MG63 (cell line): ENCODE data around the gene ADAMTS12. TPM values are rescaled to one million over a fixed set of nuclear protein-coding genes. Genes with fewer than 3 reads are reported as not detected.
A peak's percentile ranks its signal among the peaks of the same experiment; 100 is the strongest.

Source experiments
- DNase-seq: peaks from one replicate; pipeline ENCODE4 v3.0.0-alpha.2; 2020
- H3K27me3 ChIP-seq: fragments of 250-450 bp; sonication (Bioruptor Pico); 2 replicates; pipeline ENCODE4 v1.5.1; 2020; ENCODE audit warnings: mild to moderate bottlenecking, moderate library complexity
- H3K36me3 ChIP-seq: fragments of 250-450 bp; sonication (Bioruptor Pico); 2 replicates; pipeline ENCODE4 v1.5.1; 2020; ENCODE audit warnings: mild to moderate bottlenecking, moderate library complexity
- H3K4me3 ChIP-seq: fragments of 250-450 bp; sonication (Bioruptor Pico); 2 replicates; pipeline ENCODE4 v1.5.1; 2020; ENCODE audit warnings: mild to moderate bottlenecking, moderate library complexity
- H3K9me3 ChIP-seq: fragments of 250-450 bp; sonication (Bioruptor Pico); 2 replicates; pipeline ENCODE4 v1.5.1; 2020; ENCODE audit warnings: mild to moderate bottlenecking, moderate library complexity
- total RNA-seq: library from RNA; depleted of rRNA; stranded (reverse); fragments of >200 nt; shearing (Covaris generic); gene quantifications from 2 replicates; pipeline ENCODE4 v1.2.3, GENCODE V29; 2014; ENCODE audit warnings: low replicate concordance

ADAMTS12 gene
- total RNA-seq, 1 experiment from 2014 or later = 11.8 TPM

DNA sequence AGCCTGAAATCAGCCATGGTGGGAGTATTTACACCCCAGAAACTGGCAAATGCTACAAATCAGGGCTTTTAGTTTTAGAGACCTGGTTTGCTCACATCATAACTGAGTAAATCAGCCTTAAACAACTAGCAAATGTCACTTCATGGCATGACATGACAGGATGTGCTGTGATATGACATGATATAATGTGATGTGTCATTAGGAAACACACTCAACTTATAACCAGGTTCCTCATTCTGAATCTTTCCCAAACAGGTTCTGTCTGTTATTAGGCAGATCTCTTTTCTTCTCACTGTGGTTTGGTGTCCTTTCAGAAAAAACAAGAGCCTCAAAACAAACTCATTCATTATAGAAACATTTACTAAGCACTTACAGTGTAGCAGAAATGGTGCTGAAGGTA is 90.5 kb downstream of the ADAMTS12 start:
- no peaks in the 10 kb centered on the region for H3K27me3 ChIP-seq
- H3K4me3 ChIP-seq = no peak overlapping the region
- DNase-seq = no peak

DNA sequence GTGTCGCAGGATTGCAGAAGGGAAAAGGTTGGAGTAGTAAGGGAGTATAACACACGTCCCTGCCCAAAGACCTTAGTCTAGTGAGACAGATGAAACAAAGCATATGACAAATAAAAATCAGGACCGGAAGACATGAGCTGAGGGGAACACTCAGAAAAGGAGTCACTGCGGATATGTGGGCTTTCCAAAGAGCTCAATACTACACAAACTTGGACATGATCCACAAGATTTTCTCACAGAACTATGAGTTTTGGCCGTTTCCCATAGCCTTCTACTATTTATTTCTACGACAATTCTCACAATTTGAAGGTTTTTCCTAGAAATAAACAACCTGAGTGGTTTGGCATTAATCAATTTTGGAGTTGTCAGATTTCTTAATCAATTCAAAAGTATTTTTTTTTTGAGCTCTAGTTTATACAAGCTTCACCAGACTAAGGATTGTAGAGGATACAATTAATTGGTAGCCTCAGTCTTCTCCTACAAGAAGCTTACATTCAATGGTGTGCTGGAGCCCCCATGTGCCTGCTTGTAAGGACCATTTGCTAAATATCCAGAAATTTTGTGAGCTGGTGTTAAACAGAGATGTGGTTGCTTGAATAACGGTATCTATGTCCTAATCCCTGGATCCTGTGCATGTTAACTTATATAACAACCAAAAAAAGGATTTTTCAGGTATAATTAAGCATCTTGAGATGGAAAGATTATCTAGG is 91.4 kb downstream of the ADAMTS12 start:
- Histone ChIP-seq H3K9me3 (no peaks in the 10 kb centered on the region), H3K27me3 (no peaks in the 10 kb centered on the region), H3K36me3 (no peaks in the 10 kb centered on the region), H3K4me3 (no peak overlapping the region)
- no peak for DNase-seq

More for the DNA sequence above, 90.5 kb downstream of the ADAMTS12 start:
- H3K9me3 ChIP-seq = no peaks in the 10 kb centered on the region
- no peaks in the 10 kb centered on the region for H3K36me3 ChIP-seq

GRCh38 chr5:33795496-33795895 is 96.3 kb downstream of the ADAMTS12 start:
- Histone ChIP-seq H3K36me3 (no peaks in the 10 kb centered on the region), H3K27me3 (no peaks in the 10 kb centered on the region)
- no peak for DNase-seq

GRCh38 chr5:33794550-33795181 is 97.1 kb downstream of the ADAMTS12 start:
- Histone ChIP-seq H3K4me3 (no peak overlapping the region), H3K9me3 (no peaks in the 10 kb centered on the region), H3K36me3 (no peaks in the 10 kb centered on the region), H3K27me3 (no peaks in the 10 kb centered on the region)
- no peak for DNase-seq

More at GRCh38 chr5:33795496-33795895, 96.3 kb downstream of the ADAMTS12 start:
- no peak overlapping the region for H3K4me3 ChIP-seq
- H3K9me3 ChIP-seq = no peaks in the 10 kb centered on the region

- no peaks in the 10 kb centered on the region for H3K27me3 ChIP-seq
- DNase-seq = no peak
Observed at GRCh38 chr5:33793836-33794549, 97.8 kb downstream of the ADAMTS12 start.

DNA sequence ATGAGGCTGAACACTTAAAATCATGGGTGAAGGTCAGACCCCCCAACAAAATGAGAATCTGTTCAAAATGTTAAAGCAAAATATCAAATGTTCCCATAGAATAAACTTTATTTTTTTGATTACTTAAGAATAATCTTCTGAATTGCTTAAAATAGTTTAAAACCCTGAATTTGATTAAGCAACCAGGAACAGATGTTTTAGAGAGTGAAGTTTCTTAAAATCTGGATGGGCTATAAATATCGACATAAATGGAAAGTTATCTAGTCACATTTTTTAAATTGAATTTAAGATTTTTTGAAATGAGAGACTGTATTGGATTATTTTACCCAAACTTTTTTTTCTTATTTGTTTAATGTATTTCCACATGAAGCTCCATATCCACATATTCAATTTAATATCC is 98.5 kb downstream of the ADAMTS12 start:
- Histone ChIP-seq H3K4me3 (no peak overlapping the region), H3K27me3 (no peaks in the 10 kb centered on the region), H3K36me3 (no peaks in the 10 kb centered on the region), H3K9me3 (no peaks in the 10 kb centered on the region)
- DNase-seq = no peak

More at GRCh38 chr5:33793836-33794549, 97.8 kb downstream of the ADAMTS12 start:
- Histone ChIP-seq H3K36me3 (no peaks in the 10 kb centered on the region), H3K9me3 (no peaks in the 10 kb centered on the region), H3K4me3 (no peak overlapping the region)

- DNase-seq = no peak
- Histone ChIP-seq H3K36me3 (no peaks in the 10 kb centered on the region), H3K9me3 (no peaks in the 10 kb centered on the region), H3K4me3 (no peak overlapping the region), H3K27me3 (no peaks in the 10 kb centered on the region)
Observed at GRCh38 chr5:33792559-33792958, 99.2 kb downstream of the ADAMTS12 start.

DNA sequence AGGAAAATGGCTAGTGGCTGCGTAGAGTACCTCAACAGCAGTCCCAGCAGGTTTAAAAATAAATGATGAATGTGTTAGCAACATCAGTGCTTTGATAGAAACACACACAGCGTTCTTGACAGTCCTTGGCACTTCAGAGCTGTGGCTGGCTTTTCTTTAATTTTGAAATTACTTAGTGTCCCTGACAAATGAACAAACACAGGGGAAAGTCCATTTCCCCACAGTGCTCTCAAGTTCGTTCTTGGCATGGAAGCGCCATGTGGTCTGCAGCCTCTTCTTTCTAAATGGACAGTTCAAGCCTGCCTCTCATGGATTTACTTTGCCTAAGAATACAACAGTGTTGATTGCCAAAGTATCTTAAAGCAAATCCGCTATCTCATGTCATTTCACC is 102.2 kb downstream of the ADAMTS12 start:
- peaks cover 12% of the 10 kb centered on the region for H3K9me3 ChIP-seq
- H3K27me3 ChIP-seq = no peaks in the 10 kb centered on the region
- DNase-seq = no peak
- H3K36me3 ChIP-seq = no peaks in the 10 kb centered on the region
- no peak overlapping the region for H3K4me3 ChIP-seq

DNA sequence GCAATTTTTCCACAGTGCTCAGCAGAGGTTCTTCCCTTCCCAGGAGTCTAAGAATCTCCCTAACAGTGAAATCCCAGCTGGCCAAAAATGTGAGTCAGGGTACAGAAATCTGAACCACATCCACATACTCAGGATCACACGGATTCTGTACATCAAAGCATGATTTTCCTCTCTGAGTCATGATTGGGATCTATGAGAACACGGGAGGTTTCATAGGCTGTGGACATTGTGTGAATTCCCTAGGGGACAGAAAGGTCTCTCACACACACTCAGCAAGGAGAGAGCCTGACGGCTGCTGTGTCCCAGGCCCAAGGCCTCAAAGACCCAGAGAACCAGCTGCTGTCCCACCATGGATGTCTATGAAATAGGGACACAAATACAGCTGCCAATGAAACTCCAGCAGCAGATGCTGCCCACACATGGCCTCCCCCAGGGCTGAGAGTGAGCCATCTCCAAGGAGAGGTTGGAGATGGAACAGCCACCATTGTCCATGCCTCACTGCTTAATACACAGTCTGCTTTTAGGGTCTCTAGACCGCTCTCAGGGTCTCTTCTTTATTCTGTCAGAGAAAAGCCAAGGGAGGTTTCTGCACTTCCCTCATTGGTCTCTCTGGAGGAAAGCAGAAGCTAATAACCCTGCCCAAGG is 102.7 kb downstream of the ADAMTS12 start:
- H3K4me3 ChIP-seq = no peak overlapping the region
- H3K27me3 ChIP-seq = no peaks in the 10 kb centered on the region
- peaks cover 12% of the 10 kb centered on the region for H3K9me3 ChIP-seq
- DNase-seq = peak; percentile 56
- H3K36me3 ChIP-seq = no peaks in the 10 kb centered on the region

DNA sequence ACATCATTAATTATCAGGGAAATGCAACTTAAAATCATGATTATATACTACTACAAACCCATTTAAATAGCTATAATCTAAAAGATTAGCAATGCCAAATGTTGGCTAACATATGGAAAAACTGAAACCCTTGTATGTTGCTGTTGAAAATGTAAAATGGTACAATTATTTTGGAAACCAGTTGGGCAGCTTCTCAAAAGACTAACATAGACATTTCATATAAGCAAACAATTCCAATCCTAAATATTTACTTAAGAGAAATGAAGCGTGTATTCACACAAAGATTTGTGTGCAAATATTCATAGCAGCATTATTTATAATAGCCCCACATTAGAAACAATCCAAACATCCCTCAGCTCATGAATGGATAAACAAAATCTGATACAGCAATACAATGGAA is 106.2 kb downstream of the ADAMTS12 start:
- DNase-seq = no peak
- H3K36me3 ChIP-seq = no peaks in the 10 kb centered on the region
- H3K27me3 ChIP-seq = no peaks in the 10 kb centered on the region
- peaks cover 12% of the 10 kb centered on the region for H3K9me3 ChIP-seq
- no peak overlapping the region for H3K4me3 ChIP-seq

GRCh38 chr5:33781286-33781685 is 110.5 kb downstream of the ADAMTS12 start:
- DNase-seq = no peak
- Histone ChIP-seq H3K4me3 (no peak overlapping the region), H3K36me3 (no peaks in the 10 kb centered on the region), H3K27me3 (no peaks in the 10 kb centered on the region), H3K9me3 (peaks cover 12% of the 10 kb centered on the region)

GRCh38 chr5:33776151-33776660 is 115.6 kb downstream of the ADAMTS12 start:
- H3K9me3 ChIP-seq = no peaks in the 10 kb centered on the region
- H3K27me3 ChIP-seq = no peaks in the 10 kb centered on the region
- no peak for DNase-seq
- no peak overlapping the region for H3K4me3 ChIP-seq
- no peaks in the 10 kb centered on the region for H3K36me3 ChIP-seq

DNA sequence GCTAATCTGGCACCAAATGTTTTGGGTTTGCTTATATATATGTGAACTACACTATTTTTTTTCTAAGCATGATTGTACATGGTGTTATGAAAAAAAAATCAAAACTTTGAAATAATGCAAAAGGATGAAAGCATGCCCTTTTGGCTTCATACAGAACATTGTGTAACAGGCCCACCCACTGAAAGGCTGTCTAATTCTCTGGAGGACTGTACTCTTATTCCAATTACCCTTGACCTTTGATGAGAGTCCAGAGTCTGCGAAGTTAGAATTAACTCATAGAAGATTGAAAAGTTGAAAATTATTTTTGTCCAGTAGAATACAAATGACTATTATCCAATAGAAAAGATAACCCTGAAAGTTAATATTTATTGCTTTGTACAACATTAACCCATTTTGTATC is 117.4 kb downstream of the ADAMTS12 start:
- Histone ChIP-seq H3K27me3 (no peaks in the 10 kb centered on the region), H3K36me3 (no peaks in the 10 kb centered on the region), H3K9me3 (no peaks in the 10 kb centered on the region), H3K4me3 (no peak overlapping the region)
- no peak for DNase-seq

GRCh38 chr5:33772380-33772897 is 119.4 kb downstream of the ADAMTS12 start:
- no peak overlapping the region for H3K4me3 ChIP-seq
- H3K9me3 ChIP-seq = no peaks in the 10 kb centered on the region
- H3K36me3 ChIP-seq = no peaks in the 10 kb centered on the region
- H3K27me3 ChIP-seq = peaks cover 5% of the 10 kb centered on the region; the same call in 1 of the 2 replicates
- DNase-seq = no peak

DNA sequence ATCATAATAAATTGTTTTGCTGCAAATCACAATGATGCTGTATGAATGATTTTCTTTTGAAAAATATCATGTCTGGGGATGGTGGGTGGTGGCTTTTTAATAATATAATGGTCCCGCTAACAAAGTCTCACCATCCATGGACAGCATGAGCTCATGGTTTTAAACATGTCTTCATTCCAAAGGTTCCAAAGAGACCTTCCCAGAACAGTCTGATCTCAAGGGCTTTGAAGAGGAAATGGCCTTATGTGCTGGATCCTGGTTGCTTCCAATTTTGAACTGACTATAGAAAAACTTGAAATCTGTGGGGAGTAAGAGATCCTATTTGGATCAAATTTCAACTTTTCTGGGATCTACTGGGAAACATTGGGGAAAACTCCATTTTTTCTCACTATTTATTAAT is 121.8 kb downstream of the ADAMTS12 start:
- Histone ChIP-seq H3K36me3 (no peaks in the 10 kb centered on the region), H3K27me3 (peaks cover 5% of the 10 kb centered on the region; the same call in 1 of the 2 replicates), H3K4me3 (no peak overlapping the region), H3K9me3 (no peaks in the 10 kb centered on the region)
- DNase-seq = no peak

DNA sequence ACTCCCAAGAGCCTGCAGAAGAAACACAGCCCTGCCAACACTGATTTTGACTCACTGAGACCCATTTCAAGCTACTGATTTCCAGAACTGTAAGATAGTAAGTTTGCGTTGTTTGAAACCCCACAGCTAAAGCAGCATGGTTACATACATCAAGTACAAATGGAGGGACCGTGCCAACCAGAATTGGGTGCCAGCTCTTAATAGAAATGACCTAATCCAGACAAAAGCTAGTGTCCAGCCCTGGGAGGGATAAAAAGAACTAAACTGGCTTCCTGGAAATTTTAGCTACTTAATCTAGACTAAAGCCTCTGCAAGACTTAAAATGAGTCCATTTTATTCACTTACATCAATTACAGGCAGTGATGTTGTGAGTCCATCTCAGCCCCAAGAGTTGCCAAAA is 122.6 kb downstream of the ADAMTS12 start:
- no peaks in the 10 kb centered on the region for H3K9me3 ChIP-seq
- peaks cover 5% of the 10 kb centered on the region; the same call in 1 of the 2 replicates for H3K27me3 ChIP-seq
- DNase-seq = peak; percentile 43
- H3K36me3 ChIP-seq = no peaks in the 10 kb centered on the region
- no peak overlapping the region for H3K4me3 ChIP-seq

GRCh38 chr5:33766023-33766422 is 125.8 kb downstream of the ADAMTS12 start:
- no peaks in the 10 kb centered on the region for H3K36me3 ChIP-seq
- no peak overlapping the region for H3K4me3 ChIP-seq
- DNase-seq = no peak
- H3K9me3 ChIP-seq = no peaks in the 10 kb centered on the region
- H3K27me3 ChIP-seq = peaks cover 5% of the 10 kb centered on the region; the same call in 1 of the 2 replicates
